Thyroid gland (tissue), 4 donors: ENCODE measurements around the gene TOMM5. TPM values are rescaled to one million over a fixed set of nuclear protein-coding genes. Genes with fewer than 3 reads are reported as not detected.

Experiments
- DNase-seq, 2 donors: peaks; one replicate each; pipeline ENCODE4 v3.0.0-alpha.2; 2019
- H3K27ac ChIP-seq, 3 donors: fragments of 200-600 bp; sonication (generic); 1 replicate in 2 of 3; 2 replicates in 1 of 3; pipeline ENCODE4 v1.5.1; 2016 to 2019; ENCODE audit warnings: mild to moderate bottlenecking in 1 of 3, moderate library complexity in 1 of 3
- H3K27me3 ChIP-seq: fragments of 200-600 bp; sonication (generic); one replicate; pipeline ENCODE4 v1.5.1; 2019
- H3K36me3 ChIP-seq, 2 donors: fragments of 200-600 bp; sonication (generic); one replicate each; pipeline ENCODE4 v1.5.1; 2016 to 2019
- H3K4me1 ChIP-seq, 2 donors: fragments of 200-600 bp; sonication (generic); one replicate each; pipeline ENCODE4 v1.5.1; 2017 to 2019
- H3K4me3 ChIP-seq, 3 donors: fragments of 200-600 bp; sonication (generic); replicated peaks in 1 of 3; 1 replicate in 2 of 3; 2 replicates in 1 of 3; pipeline ENCODE4 v1.5.1; 2016; ENCODE audit warnings: mild to moderate bottlenecking in 1 of 3
- H3K9me3 ChIP-seq: fragments of 200-600 bp; sonication (generic); one replicate; pipeline ENCODE4 v1.5.1; 2017
- POLR2A ChIP-seq, 2 donors: fragments of 450-650 bp; IDR thresholded peaks; one replicate each; pipeline ENCODE4 v1.6.1; 2017; ENCODE audit warnings: antibody characterized with exemption in 2 of 2, mild to moderate bottlenecking in 2 of 2, moderate library complexity in 1 of 2
- WGBS, 2 donors: methylation state at CpG; one replicate each; pipeline ENCODE4 v1.1.5; 2017; 5-methylcytosine and 5-hydroxymethylcytosine counted together
- intact Hi-C: fragments of 100-400 bp; cut with DNase I; formaldehyde crosslinking; loops from one replicate; pipeline ENCODE4 v1.15.1; 2023
- total RNA-seq, 4 donors: library from RNA; depleted of rRNA; stranded (reverse); fragments of >200 nt; gene quantifications; one replicate each; pipeline ENCODE4 v1.2.3, GENCODE V29; 2016
- TF ChIP-seq, protein P1 (sequence below), 6 experiments: fragments of 200-600 bp in 3 of 6; fragments of 450-650 bp in 3 of 6; sonication (generic) in 3 of 6; IDR thresholded peaks; one replicate each; pipeline ENCODE4 v1.5.1; 2016 to 2019; ENCODE audit warnings: antibody characterized with exemption in 6 of 6, mild to moderate bottlenecking in 2 of 6, inconsistent platforms in 1 of 6, moderate library complexity in 1 of 6

TOMM5 gene
- total RNA-seq, 4 donors from 2014 or later, result 56.7 to 110 (median 85.0) TPM

DNA sequence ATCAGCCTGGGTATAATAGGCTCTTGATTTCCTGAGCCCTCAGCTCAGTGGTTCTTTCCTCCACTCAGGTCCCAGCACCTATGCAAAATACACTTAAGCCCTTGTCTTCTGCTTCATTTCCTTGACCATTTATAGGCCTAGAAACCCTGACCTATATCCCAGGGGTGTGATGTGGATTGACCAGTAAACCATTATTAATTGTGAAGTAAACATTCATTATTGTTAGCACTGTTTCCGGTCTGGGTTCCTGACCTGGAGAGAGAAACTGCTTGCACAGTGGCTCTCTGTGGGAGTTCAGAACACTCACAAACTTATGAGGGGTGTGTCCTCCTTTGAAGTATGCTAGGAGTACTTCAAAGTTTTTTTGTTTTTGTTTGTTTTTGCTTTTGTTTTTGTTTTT is 19.6 kb upstream of the TOMM5 start:
- Histone ChIP-seq H3K27ac (no peak overlapping the region), H3K9me3 (no peaks in the 10 kb centered on the region), H3K4me3 (no peak overlapping the region), H3K36me3 (no peaks in the 10 kb centered on the region), H3K27me3 (no peaks in the 10 kb centered on the region), H3K4me1 (no peaks in the 10 kb centered on the region)
- intact Hi-C loops, result no loop called here
- TF ChIP-seq, protein P1, sequence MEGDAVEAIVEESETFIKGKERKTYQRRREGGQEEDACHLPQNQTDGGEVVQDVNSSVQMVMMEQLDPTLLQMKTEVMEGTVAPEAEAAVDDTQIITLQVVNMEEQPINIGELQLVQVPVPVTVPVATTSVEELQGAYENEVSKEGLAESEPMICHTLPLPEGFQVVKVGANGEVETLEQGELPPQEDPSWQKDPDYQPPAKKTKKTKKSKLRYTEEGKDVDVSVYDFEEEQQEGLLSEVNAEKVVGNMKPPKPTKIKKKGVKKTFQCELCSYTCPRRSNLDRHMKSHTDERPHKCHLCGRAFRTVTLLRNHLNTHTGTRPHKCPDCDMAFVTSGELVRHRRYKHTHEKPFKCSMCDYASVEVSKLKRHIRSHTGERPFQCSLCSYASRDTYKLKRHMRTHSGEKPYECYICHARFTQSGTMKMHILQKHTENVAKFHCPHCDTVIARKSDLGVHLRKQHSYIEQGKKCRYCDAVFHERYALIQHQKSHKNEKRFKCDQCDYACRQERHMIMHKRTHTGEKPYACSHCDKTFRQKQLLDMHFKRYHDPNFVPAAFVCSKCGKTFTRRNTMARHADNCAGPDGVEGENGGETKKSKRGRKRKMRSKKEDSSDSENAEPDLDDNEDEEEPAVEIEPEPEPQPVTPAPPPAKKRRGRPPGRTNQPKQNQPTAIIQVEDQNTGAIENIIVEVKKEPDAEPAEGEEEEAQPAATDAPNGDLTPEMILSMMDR (IDR thresholded peaks at IDR 0.05), result no peak
- TF ChIP-seq POLR2A (IDR thresholded peaks at IDR 0.05), result no peak
- WGBS, 2 donors, result 76 to 82% methylated on average over 1 of the region's 1 CpG
- DNase-seq, result no peak

- H3K27ac ChIP-seq, result no peak overlapping the region
- no peaks in the 10 kb centered on the region for H3K4me1 ChIP-seq
- H3K4me3 ChIP-seq, result no peak overlapping the region
- intact Hi-C loops, result no loop called here
- H3K27me3 ChIP-seq, result no peaks in the 10 kb centered on the region
- no peaks in the 10 kb centered on the region for H3K9me3 ChIP-seq
- 79% methylated on average over 6 of the region's 6 CpGs for WGBS, 2 donors
- TF ChIP-seq, protein P1 (IDR thresholded peaks at IDR 0.05), result no peak
- no peak for TF ChIP-seq POLR2A (IDR thresholded peaks at IDR 0.05)
- no peaks in the 10 kb centered on the region for H3K36me3 ChIP-seq
- DNase-seq, result no peak
Observed at GRCh38 chr9:37611014-37611413, 18.6 kb upstream of the TOMM5 start.

DNA sequence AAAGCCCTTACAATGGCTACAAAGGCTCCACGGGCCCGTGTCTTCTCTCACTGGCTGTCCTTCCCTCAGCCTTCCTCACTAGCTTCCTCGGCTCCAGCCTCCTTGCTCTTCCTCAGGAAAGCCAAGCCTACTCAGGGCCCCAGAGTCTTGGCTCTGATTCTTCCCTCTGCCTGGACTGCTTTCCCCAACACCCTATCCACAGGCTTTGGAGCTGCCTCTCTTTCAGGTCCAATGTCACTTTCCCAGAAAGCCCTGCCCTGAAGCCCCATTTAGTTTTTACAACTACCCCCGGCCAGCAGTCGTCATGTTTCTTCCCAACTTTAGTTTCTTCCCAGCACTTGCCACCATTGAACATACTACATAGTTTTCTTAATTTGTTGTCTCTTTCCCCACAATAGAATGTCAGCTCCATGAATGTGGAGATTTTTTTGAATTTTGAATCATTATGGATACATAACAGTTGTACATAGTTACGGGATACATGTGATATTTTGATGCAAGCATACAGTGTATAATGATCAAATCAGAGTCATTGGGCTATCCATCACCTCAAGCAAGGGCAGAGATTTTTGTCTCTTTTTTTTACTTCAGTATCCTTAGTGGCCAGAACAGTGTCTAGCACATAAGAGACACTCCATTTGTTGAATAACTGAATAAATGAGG is 17.5 kb upstream of the TOMM5 start:
- no peak for TF ChIP-seq POLR2A (IDR thresholded peaks at IDR 0.05)
- H3K4me3 ChIP-seq, result no peak overlapping the region
- DNase-seq, result no peak
- H3K27me3 ChIP-seq, result no peaks in the 10 kb centered on the region
- no peak overlapping the region for H3K27ac ChIP-seq
- 68 to 72% methylated on average over 6 of the region's 6 CpGs for WGBS, 2 donors
- no peaks in the 10 kb centered on the region for H3K4me1 ChIP-seq
- intact Hi-C loops, result no loop called here
- H3K9me3 ChIP-seq, result no peaks in the 10 kb centered on the region
- no peaks in the 10 kb centered on the region for H3K36me3 ChIP-seq

DNA sequence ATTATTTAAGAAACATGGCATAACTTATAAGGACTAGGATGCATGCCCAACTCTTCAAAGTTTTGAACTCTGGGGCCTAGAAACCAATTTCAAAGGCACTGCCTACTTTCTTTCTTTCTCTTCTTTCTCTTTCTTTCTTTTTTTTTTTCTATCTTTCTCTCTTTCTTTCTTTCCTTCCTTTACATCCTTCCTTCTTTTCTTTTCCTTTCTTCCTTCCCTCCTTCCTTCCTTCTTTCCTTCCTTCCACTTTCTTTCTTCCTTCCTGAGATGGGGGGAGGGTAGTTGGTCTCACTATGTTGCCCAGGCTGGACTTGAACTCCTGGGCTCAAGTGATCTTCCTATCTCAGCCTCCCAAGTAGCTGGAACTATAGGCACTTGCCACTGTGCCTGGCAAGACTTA is 15.9 kb upstream of the TOMM5 start:
- no peaks in the 10 kb centered on the region for H3K36me3 ChIP-seq
- peaks cover 0 to 2% of the 10 kb centered on the region in 2 donors for H3K4me1 ChIP-seq
- no peaks in the 10 kb centered on the region for H3K9me3 ChIP-seq
- H3K27ac ChIP-seq, result no peak overlapping the region
- intact Hi-C loops, result no loop called here
- H3K27me3 ChIP-seq, result no peaks in the 10 kb centered on the region
- TF ChIP-seq, protein P1 (IDR thresholded peaks at IDR 0.05), result no peak
- H3K4me3 ChIP-seq, result no peak overlapping the region
- DNase-seq, result no peak

DNA sequence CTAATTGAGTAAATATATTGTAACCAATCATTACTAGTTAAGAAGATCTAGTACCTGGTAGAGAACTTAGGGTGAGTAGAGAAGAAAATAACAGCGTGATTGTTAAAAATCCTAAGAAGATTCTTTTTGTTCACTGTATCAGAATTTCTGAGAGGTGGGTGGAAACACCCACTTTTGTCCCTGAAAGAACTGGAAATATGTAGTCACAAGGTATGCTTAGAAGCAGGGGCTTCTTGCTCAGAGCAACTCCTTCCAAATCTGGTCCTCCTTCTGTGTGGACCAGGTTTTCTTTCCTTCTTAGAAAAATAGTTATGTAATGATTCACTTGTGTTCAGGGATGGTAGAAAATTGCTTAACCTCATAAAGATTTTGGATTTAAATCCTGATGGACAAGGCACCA is 11.9 kb upstream of the TOMM5 start:
- H3K27me3 ChIP-seq, result no peaks in the 10 kb centered on the region
- intact Hi-C loops, result no loop called here
- H3K4me3 ChIP-seq, result no peak overlapping the region
- no peak overlapping the region for H3K27ac ChIP-seq
- no peak for DNase-seq
- TF ChIP-seq POLR2A (IDR thresholded peaks at IDR 0.05), result no peak
- TF ChIP-seq, protein P1 (IDR thresholded peaks at IDR 0.05), result no peak
- 81 to 85% methylated on average over 1 of the region's 1 CpG for WGBS, 2 donors
- peaks cover 0 to 12% of the 10 kb centered on the region in 2 donors for H3K4me1 ChIP-seq
- no peaks in the 10 kb centered on the region for H3K36me3 ChIP-seq
- H3K9me3 ChIP-seq, result no peaks in the 10 kb centered on the region
